Smooth muscle cell (in vitro differentiated cells): Measurements from ENCODE around the gene FOXP1. TPM values are rescaled to one million over a fixed set of nuclear protein-coding genes. Genes with fewer than 3 reads are reported as not detected.
A peak's percentile ranks its signal among the peaks of the same experiment; 100 is the strongest.

Source experiments
- DNase-seq: peaks from one replicate; lab custom pipeline; 2025; ENCODE audit not compliant: unreplicated experiment; lab: John Stamatoyannopoulos, UW
- H2AFZ ChIP-seq: fragments of 200-600 bp; sonication (generic); 2 replicates; pipeline ENCODE4 v1.6.0; 2016; ENCODE audit warnings: antibody characterized with exemption, low read depth, mild to moderate bottlenecking
- H3F3A ChIP-seq: fragments of 200-600 bp; sonication (generic); 2 replicates; pipeline ENCODE4 v1.6.0; 2017; ENCODE audit warnings: antibody characterized with exemption, low read depth
- H3K27ac ChIP-seq: fragments of 200-600 bp; sonication (generic); 2 replicates; pipeline ENCODE4 v1.5.1; 2016; ENCODE audit warnings: low read depth, mild to moderate bottlenecking
- H3K27me3 ChIP-seq: fragments of 200-600 bp; sonication (generic); 2 replicates; pipeline ENCODE4 v1.6.1; 2016; ENCODE audit warnings: low read depth, mild to moderate bottlenecking
- H3K36me3 ChIP-seq: fragments of 200-600 bp; sonication (generic); 2 replicates; pipeline ENCODE4 v1.5.1; 2016; ENCODE audit warnings: low read depth
- H3K4me1 ChIP-seq: fragments of 200-600 bp; sonication (generic); 2 replicates; pipeline ENCODE4 v1.5.1; 2016; ENCODE audit warnings: low read depth
- H3K4me2 ChIP-seq: fragments of 200-600 bp; sonication (generic); 2 replicates; pipeline ENCODE4 v1.6.0; 2016; ENCODE audit warnings: mild to moderate bottlenecking
- H3K4me3 ChIP-seq: fragments of 200-600 bp; sonication (generic); 2 replicates; pipeline ENCODE4 v1.5.1; 2016; ENCODE audit warnings: mild to moderate bottlenecking
- H3K79me2 ChIP-seq: fragments of 200-600 bp; sonication (generic); 2 replicates; pipeline ENCODE4 v1.6.0; 2016; ENCODE audit warnings: low read depth, mild to moderate bottlenecking
- H3K9ac ChIP-seq: fragments of 200-600 bp; sonication (generic); 2 replicates; pipeline ENCODE4 v1.6.0; 2016; ENCODE audit warnings: low read depth
- H3K9me3 ChIP-seq: fragments of 200-600 bp; sonication (generic); replicated peaks from 2 replicates; pipeline ENCODE4 v1.5.1; 2016; ENCODE audit warnings: low read depth
- H4K20me1 ChIP-seq: fragments of 200-600 bp; sonication (generic); 2 replicates; pipeline ENCODE4 v1.6.0; 2016; ENCODE audit warnings: low read depth
- CTCF ChIP-seq: fragments of 200-600 bp; sonication (generic); IDR thresholded peaks from 2 replicates; pipeline ENCODE4 v1.5.1; 2017; ENCODE audit warnings: borderline replicate concordance, mild to moderate bottlenecking, antibody characterized with exemption; ENCODE audit not compliant: insufficient read depth, poor library complexity, severe bottlenecking
- WGBS: methylation state at CpG from one replicate; pipeline ENCODE4 v1.1.7; 2016; ENCODE audit warnings: low lambda C conversion rate; 5-methylcytosine and 5-hydroxymethylcytosine counted together
- polyA plus RNA-seq: library from polyadenylated mRNA; unstranded; fragments of >200 nt; fragmentation: Nextera tagmentation; extraction: Ambion mirVana; gene quantifications from 2 replicates; pipeline ENCODE4 v1.2.1, GENCODE V29; 2016
- total RNA-seq: library from RNA; depleted of rRNA; stranded (reverse); fragments of >200 nt; gene quantifications from 2 replicates; pipeline ENCODE4 v1.2.3, GENCODE V29; 2014

Gene FOXP1
- total and polyA plus RNA-seq, 2 experiments from 2014 or later, result 40.9 to 68.0 TPM

- peak overlapping the region; percentile 80 for H3K4me2 ChIP-seq
- no peaks in the 10 kb centered on the region for H4K20me1 ChIP-seq
- H3K36me3 ChIP-seq, result no peaks in the 10 kb centered on the region
- peaks cover 10% of the 10 kb centered on the region for H3F3A ChIP-seq
- WGBS, result 64% methylated on average over 7 of the region's 7 CpGs
- peak overlapping the region; percentile 77 for H3K27ac ChIP-seq
- no peak for DNase-seq
- no peaks in the 10 kb centered on the region for H3K27me3 ChIP-seq
- no peak for TF ChIP-seq CTCF
- H3K9me3 ChIP-seq, result no peaks in the 10 kb centered on the region
- H3K4me1 ChIP-seq, result peaks cover 47% of the 10 kb centered on the region
- peak overlapping the region; percentile 32 for H3K9ac ChIP-seq
- H2AFZ ChIP-seq, result no peak overlapping the region
- peak overlapping the region; percentile 56 for H3K4me3 ChIP-seq
- peaks cover 52% of the 10 kb centered on the region for H3K79me2 ChIP-seq
Observed at GRCh38 chr3:71127052-71127831, 456.3 kb downstream of the FOXP1 start.

- WGBS, result 97% methylated on average over 1 of the region's 1 CpG
- H3K9ac ChIP-seq, result no peak overlapping the region
- H3K79me2 ChIP-seq, result peaks cover 58% of the 10 kb centered on the region
- no peak for DNase-seq
- H3K9me3 ChIP-seq, result no peaks in the 10 kb centered on the region
- no peaks in the 10 kb centered on the region for H3F3A ChIP-seq
- H3K27me3 ChIP-seq, result no peaks in the 10 kb centered on the region
- TF ChIP-seq CTCF, result no peak
- H3K4me2 ChIP-seq, result no peak overlapping the region
- no peak overlapping the region for H3K27ac ChIP-seq
- no peak overlapping the region for H2AFZ ChIP-seq
- no peak overlapping the region for H3K4me3 ChIP-seq
- H4K20me1 ChIP-seq, result peaks cover 7% of the 10 kb centered on the region
- peaks cover 34% of the 10 kb centered on the region for H3K4me1 ChIP-seq
- H3K36me3 ChIP-seq, result no peaks in the 10 kb centered on the region
Observed at GRCh38 chr3:71125738-71126137, 457.8 kb downstream of the FOXP1 start.

GRCh38 chr3:71124048-71124447 lies 459.5 kb downstream of the FOXP1 start:
- 76% methylated on average over 1 of the region's 1 CpG for WGBS
- no peak for TF ChIP-seq CTCF
- DNase-seq, result no peak
- H3K36me3 ChIP-seq, result no peaks in the 10 kb centered on the region
- no peak overlapping the region for H3K4me3 ChIP-seq
- peaks cover 57% of the 10 kb centered on the region for H3K79me2 ChIP-seq
- H3K27ac ChIP-seq, result no peak overlapping the region
- H2AFZ ChIP-seq, result no peak overlapping the region
- H4K20me1 ChIP-seq, result peaks cover 7% of the 10 kb centered on the region
- no peak overlapping the region for H3K4me2 ChIP-seq
- H3K9me3 ChIP-seq, result no peaks in the 10 kb centered on the region
- H3F3A ChIP-seq, result no peaks in the 10 kb centered on the region
- H3K27me3 ChIP-seq, result no peaks in the 10 kb centered on the region
- H3K4me1 ChIP-seq, result peaks cover 17% of the 10 kb centered on the region
- H3K9ac ChIP-seq, result no peak overlapping the region

- H3F3A ChIP-seq, result no peaks in the 10 kb centered on the region
- peaks cover 7% of the 10 kb centered on the region for H4K20me1 ChIP-seq
- no peaks in the 10 kb centered on the region for H3K27me3 ChIP-seq
- H3K9me3 ChIP-seq, result no peaks in the 10 kb centered on the region
- WGBS, result 93% methylated on average over 4 of the region's 4 CpGs
- peaks cover 44% of the 10 kb centered on the region for H3K79me2 ChIP-seq
- no peak overlapping the region for H3K9ac ChIP-seq
- H3K36me3 ChIP-seq, result no peaks in the 10 kb centered on the region
- DNase-seq, result no peak
- no peak overlapping the region for H3K4me2 ChIP-seq
- H3K4me3 ChIP-seq, result no peak overlapping the region
- peaks cover 7% of the 10 kb centered on the region for H3K4me1 ChIP-seq
- H2AFZ ChIP-seq, result no peak overlapping the region
- H3K27ac ChIP-seq, result no peak overlapping the region
- no peak for TF ChIP-seq CTCF
Observed at GRCh38 chr3:71122641-71123040, 460.9 kb downstream of the FOXP1 start.
